Gastroesophageal sphincter (tissue), 3 donors: ENCODE measurements around the gene NOP16.

Source experiments
- CTCF ChIP-seq, 4 experiments: fragments of 200-600 bp in 2 of 4; fragments of 450-650 bp in 2 of 4; sonication (generic) in 1 of 4; IDR thresholded peaks; one replicate each; pipeline ENCODE4 v1.5.1; 2017 to 2019; ENCODE audit warnings: antibody characterized with exemption in 4 of 4, mild to moderate bottlenecking in 2 of 4, moderate library complexity in 2 of 4
- EP300 ChIP-seq: sonication (generic); formaldehyde crosslinking; IDR thresholded peaks from one replicate; pipeline ENCODE4 v1.6.1; 2017; ENCODE audit warnings: antibody characterized with exemption, mild to moderate bottlenecking
- POLR2A ChIP-seq, 2 donors: fragments of 450-650 bp; IDR thresholded peaks; one replicate each; pipeline ENCODE4 v1.6.1; 2017; ENCODE audit warnings: antibody characterized with exemption in 2 of 2, mild to moderate bottlenecking in 2 of 2, moderate library complexity in 1 of 2
- POLR2AphosphoS5 ChIP-seq: sonication (generic); formaldehyde crosslinking; IDR thresholded peaks from one replicate; pipeline ENCODE4 v1.6.1; 2017; ENCODE audit warnings: antibody characterized with exemption

DNA sequence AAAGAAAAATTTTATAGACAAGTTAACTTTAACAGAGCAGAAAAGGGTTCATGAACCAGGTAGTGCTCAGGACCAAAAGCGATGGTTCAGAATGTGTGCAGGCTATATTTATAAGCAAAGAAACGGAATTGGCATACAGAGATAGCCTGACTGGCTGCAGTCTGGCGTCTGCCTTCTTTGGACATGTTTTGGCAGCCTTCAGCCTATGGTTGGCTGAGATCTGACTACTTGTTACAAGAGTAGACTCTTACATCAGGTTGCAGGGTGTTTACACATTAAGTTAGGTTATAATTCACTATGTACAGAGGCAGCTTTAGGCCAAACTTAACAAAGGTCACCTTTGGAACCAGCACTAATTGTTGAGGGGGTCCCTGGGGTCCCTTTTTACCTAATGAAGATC is 7.0 kb downstream of the NOP16 start:
- TF ChIP-seq CTCF (IDR thresholded peaks at IDR 0.05) (no peak), POLR2AphosphoS5 (peak; percentile 48), POLR2A (IDR thresholded peaks at IDR 0.05) (no peak), EP300 (no peak)
